Nucleus accumbens (tissue), 56 donors: ENCODE results near the gene ZSWIM3.

Experiments
- DNase-seq, 56 donors: peaks; one replicate each; lab custom pipeline; 2025; lab: John Stamatoyannopoulos, UW

Gene ZSWIM3

DNA sequence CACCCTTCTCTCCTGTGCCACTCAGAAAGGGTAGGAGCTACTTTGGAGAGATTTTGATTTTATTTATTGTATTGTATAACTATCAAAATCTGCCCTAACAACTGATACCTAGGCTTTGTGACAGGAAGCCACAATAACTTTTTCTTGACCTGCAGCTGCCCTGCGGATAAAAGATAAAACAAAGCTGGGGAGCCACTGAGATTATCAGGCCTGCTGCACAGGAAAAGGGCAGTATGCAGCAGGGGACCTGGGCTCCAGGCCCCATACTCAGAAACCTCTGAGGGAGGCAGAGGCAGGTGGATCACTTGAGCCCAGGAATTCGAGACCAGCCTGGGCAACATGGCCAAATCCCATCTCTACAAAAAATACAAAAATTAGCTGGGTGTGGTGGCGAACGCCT, 24.8 kb upstream of the ZSWIM3 start:
- DNase-seq: no peak

DNA sequence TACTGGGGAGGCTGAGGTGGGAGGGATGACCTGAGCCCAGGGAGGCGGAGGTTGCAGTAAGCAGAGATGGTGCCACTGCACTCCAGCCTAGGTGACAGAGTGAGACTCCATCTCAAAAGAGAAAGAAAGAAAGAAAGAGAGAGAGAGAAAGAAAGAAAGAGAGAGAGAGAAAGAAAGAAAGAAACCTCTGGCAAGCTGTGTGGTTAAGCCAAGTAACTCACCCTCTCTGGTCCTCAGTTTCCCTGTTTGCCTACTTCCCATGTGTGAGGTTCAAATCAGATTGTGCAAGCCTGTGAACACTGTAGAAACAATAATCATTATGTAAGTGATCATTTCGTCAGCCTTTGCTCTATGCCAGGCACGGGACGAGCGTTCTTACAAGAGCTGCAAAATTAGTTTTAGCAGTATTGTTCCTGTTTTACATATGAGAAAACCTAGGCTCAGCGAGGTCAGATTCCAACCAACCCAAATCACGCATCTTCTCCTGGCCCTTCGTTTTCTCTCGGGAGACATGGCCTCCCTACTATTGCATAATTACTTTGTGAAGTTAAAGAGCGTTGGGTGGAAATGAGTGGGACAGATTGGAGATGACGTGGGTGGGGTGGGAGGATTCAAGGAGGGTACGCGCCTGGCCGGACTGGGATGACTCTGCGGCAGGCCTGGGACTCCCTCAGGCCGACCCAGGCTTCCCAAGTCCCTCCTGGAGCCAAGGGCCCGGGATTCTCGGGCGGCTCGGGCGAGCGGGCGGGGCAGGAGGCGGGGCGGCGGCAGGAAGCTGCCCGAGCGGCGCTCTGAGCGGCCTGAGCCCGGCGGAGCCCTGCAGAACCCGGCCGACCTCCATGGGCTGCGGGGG, 24.2 kb upstream of the ZSWIM3 start, which contains the start of gene SNX21:
SNX21 (plus strand) TSS at position 770 of the 853 bp plus-strand sequence. CDS start 121 bp downstream, outside the sequence.
- DNase-seq: peak in 49 of 56 donors; percentile 20 to 79 (median 66)

GRCh38 chr20:45833883-45834796, 23.3 kb upstream of the ZSWIM3 start:
- DNase-seq: peak in 54 of 56 donors; percentile 12 to 82 (median 67)

- DNase-seq: peak in 1 of 56 donors; percentile 18
Observed at GRCh38 chr20:45834797-45835161, 22.6 kb upstream of the ZSWIM3 start.

GRCh38 chr20:45835329-45835765, 22.1 kb upstream of the ZSWIM3 start:
- no peak for DNase-seq

DNA sequence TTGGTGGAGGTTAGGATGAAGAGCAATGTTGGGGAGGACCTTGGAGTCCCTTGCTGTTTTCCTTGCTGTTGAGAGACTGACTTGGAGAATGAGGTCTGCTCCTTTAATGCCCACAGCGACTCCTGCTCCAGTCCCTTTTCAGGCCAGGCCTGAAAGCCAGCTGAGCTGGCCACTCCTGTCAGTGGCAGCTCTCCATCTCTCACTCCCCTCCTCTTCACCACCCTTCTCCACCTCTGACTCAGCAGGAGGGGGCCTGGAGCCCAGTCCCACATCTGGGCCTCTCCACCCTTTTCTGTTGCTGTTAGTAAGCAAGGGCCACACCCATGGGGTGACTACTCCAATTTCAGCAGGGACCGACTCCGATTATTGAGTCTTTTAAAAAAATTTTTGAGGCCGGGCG, 21.6 kb upstream of the ZSWIM3 start:
- DNase-seq: peak in 1 of 56 donors; percentile 17

GRCh38 chr20:45836841-45837240, 20.6 kb upstream of the ZSWIM3 start:
- no peak for DNase-seq

DNA sequence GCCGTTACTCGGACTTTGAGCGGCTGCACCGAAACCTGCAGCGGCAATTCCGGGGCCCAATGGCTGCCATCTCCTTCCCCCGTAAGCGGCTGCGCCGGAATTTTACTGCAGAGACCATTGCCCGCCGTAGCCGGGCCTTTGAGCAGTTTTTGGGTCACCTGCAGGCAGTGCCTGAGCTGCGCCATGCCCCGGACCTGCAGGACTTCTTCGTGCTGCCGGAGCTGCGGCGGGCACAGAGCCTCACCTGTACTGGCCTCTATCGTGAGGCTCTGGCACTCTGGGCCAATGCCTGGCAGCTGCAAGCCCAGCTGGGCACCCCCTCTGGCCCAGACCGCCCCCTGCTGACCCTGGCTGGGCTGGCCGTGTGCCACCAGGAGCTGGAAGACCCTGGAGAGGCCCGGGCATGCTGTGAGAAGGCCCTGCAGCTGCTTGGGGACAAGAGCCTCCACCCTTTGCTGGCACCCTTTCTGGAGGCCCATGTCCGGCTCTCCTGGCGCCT, 16.7 kb upstream of the ZSWIM3 start:
- DNase-seq: no peak

GRCh38 chr20:45841407-45842129, 15.8 kb upstream of the ZSWIM3 start:
- DNase-seq: peak in 1 of 56 donors; percentile 5

GRCh38 chr20:45842169-45842812, 15.1 kb upstream of the ZSWIM3 start:
- no peak for DNase-seq

DNA sequence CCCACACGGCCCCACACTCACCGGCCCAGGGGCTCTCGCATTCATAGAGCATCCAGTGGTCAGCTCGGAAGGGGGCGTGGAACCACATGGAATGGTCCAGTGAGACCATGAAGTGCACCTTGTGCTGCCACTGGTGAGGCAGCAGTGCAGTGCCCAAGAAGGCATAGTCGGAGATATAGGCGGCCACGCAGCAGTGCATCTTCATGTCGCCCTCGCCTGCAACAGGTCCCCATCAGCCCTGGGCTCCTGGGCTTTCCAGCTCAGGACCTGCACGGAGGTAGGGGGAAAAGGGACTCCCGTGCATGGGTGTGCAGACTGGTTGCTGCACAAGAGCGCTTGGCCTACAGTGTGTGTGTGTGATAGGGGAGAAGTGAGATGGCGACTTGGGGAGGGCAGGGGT, 13.9 kb upstream of the ZSWIM3 start:
- no peak for DNase-seq

GRCh38 chr20:45845452-45845851, 12.0 kb upstream of the ZSWIM3 start:
- DNase-seq: no peak

DNA sequence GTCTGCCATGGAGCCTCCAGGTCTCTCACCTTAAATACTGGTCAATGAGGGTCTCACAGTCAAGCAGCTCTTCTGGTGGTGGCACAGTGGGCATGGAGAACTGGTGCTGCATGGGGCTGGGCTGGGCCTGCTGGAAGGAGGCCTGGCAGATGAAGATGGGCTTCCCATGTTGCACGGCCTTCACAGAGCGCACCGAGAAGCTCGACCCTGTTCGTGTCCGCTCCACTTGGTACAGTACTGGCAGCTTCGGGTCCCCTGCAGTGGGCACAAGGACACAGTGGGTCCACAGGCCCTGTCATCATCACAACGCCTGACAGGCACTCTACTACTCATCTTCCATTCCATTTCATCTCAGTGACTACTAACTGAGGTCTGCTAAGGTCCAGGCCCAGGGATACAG, 9.0 kb upstream of the ZSWIM3 start:
- no peak for DNase-seq

GRCh38 chr20:45848969-45849582, 8.3 kb upstream of the ZSWIM3 start:
- DNase-seq: no peak

DNA sequence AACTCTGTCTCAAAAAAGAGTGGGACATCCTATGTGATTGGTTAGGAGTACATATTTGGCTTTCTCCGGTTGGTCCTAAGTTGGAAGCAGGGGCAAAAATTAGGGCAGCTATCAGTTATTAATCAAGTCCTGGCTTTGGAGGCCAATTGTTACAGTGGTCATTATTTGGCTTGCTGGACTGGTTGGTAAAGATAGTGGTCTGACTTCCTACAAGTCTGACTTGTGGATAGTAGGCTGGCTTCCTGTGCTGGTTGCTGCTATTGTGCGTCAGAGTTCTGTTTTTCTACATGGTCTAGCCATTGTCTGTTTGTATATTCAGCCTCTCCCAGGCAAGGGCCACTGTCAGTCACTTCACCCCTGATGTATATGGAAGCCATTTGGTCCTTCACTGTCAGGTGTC, 7.2 kb upstream of the ZSWIM3 start:
- no peak for DNase-seq

DNA sequence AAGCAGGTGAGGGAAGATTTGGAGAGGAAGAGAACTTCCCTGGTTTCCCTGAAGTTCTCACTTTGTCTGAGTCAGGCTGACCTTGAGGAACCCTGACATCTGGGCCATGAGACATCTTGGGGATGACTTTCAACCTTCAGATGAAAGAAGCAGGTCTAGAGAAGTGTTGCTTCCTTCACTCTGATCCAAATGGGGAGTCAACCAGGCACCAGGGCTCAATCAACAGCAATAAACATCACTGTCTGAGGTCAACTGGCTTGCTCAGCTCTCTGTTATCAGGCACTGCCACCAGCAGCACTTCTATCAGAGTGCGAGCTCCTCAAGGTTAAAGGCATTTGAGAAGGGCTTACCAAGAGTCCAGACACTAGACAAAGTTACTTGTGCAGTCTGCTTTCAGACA, 6.5 kb upstream of the ZSWIM3 start:
- DNase-seq: no peak

GRCh38 chr20:45851501-45851900, 5.9 kb upstream of the ZSWIM3 start:
- no peak for DNase-seq

- DNase-seq: no peak
Observed at GRCh38 chr20:45852326-45852725, 5.1 kb upstream of the ZSWIM3 start.

GRCh38 chr20:45853484-45853883, 3.9 kb upstream of the ZSWIM3 start:
- DNase-seq: no peak

GRCh38 chr20:45857882-45858216, 435 bp downstream of the ZSWIM3 start:
- peak in 7 of 56 donors; percentile 37 to 63 (median 54) for DNase-seq
